HFF-Myc (cell line): Measurements from ENCODE around the gene CFAP410.
A peak's percentile ranks its signal among the peaks of the same experiment; 100 is the strongest.

Experiments used
- DNase-seq: peaks from one replicate; pipeline ENCODE4 v3.0.0-alpha.2; 2011; ENCODE audit warnings: low read depth; ENCODE audit errors: extremely low read depth
- H3K4me3 ChIP-seq: replicated peaks from 2 replicates; pipeline ENCODE4 v1.5.1; 2011; ENCODE audit warnings: low read depth, mild to moderate bottlenecking, control low read depth, low read length
- TF ChIP-seq, protein P1 (sequence below): IDR thresholded peaks from 2 replicates; pipeline ENCODE4 v1.5.1; 2012; ENCODE audit warnings: mild to moderate bottlenecking, low read depth, low read length, control low read depth; ENCODE audit errors: missing control alignments

CFAP410 gene

DNA sequence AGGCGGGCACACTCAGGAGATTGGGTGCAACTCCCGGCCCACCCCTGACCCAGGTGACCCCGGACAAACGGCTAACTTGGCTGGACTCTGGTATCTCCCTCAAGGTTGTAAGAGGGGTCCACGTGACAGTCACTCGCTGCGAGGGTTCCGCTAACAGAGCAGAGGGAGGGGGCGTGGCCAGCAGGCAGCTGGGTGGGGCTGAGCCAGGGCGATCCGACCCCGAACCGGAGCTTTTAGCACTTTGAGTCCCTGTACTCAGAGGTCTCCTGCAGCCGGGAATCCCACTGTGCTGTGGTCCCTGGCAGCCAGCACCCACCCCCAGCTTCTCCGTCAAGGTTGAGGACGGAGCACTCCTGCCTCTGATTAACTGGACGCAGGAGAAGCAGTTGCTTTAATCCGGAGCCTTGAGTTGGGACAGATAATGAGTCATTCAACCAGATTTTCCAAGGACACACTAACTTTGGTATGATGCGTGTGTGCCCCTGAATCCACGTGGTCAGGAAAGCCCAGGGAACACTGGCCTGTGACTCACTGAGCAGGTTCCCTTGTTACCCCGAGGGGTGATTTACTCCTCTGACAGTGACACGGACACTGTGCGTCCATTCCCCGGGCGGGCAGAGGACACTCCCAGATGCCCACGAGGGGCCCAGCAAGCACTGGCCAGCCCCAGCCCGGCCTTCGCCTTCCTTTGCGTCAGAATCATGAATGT is 31.0 kb upstream of the CFAP410 start:
- TF ChIP-seq, protein P1, sequence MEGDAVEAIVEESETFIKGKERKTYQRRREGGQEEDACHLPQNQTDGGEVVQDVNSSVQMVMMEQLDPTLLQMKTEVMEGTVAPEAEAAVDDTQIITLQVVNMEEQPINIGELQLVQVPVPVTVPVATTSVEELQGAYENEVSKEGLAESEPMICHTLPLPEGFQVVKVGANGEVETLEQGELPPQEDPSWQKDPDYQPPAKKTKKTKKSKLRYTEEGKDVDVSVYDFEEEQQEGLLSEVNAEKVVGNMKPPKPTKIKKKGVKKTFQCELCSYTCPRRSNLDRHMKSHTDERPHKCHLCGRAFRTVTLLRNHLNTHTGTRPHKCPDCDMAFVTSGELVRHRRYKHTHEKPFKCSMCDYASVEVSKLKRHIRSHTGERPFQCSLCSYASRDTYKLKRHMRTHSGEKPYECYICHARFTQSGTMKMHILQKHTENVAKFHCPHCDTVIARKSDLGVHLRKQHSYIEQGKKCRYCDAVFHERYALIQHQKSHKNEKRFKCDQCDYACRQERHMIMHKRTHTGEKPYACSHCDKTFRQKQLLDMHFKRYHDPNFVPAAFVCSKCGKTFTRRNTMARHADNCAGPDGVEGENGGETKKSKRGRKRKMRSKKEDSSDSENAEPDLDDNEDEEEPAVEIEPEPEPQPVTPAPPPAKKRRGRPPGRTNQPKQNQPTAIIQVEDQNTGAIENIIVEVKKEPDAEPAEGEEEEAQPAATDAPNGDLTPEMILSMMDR = no peak
- DNase-seq = peak; percentile 29
- H3K4me3 ChIP-seq = no peak overlapping the region

DNA sequence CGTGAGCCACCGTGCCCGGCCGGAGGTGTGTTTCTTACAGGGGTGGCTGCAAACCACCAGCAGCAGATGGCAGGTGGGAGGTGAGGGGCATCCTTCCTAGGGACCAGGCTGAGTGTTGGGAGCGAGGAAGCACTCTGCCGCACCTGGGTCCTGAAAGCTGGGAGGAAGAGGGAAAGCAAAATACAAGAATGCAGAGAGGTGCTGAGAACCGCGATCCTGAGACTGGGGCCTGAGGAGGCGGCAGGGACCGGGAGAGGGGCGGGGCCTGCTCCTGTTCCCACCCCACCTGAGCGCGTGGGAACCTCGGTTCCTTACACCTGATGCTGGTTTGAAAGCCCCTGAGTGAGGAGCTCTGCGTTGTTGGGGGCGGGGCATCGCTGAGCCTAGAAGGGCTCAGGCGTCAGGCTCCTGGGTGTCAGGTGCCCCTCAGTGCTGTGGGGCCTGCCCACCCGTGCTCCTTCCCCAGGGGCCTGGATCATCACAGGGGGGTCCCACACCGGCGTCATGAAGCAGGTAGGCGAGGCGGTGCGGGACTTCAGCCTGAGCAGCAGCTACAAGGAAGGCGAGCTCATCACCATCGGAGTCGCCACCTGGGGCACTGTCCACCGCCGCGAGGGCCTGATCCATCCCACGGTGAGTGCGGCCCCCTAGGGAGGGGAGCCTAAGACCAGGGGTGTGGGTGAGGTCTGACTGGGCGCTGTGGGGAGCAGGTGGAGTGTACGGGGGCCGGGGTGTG is 29.7 kb upstream of the CFAP410 start:
- TF ChIP-seq, protein P1 = no peak
- H3K4me3 ChIP-seq = no peak overlapping the region
- no peak for DNase-seq

DNA sequence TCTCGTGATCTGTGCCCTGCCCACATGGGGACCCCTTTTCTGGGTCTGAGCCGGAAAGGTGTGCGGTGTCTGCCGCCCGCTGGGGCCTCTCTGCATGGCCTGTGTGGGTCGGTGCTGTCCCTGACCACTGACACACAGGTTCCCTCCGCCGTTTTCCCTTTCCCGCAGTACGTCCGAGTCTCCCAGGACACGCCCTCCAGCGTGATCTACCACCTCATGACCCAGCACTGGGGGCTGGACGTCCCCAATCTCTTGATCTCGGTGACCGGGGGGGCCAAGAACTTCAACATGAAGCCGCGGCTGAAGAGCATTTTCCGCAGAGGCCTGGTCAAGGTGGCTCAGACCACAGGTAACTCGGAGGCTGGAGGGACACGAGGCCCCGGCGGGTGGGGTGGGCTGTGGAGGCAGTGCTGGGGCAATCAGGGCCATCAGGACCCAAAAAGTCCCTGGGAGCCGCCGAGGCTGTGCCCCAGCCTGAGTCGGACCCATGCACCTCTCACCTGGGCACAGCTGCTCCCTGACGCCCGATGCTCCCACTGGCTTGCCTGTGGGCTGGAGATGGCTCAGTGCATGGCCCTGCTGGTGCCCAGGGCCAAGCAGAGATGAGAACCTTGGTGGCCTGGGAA is 27.5 kb upstream of the CFAP410 start:
- TF ChIP-seq, protein P1 = no peak
- DNase-seq = no peak

DNA sequence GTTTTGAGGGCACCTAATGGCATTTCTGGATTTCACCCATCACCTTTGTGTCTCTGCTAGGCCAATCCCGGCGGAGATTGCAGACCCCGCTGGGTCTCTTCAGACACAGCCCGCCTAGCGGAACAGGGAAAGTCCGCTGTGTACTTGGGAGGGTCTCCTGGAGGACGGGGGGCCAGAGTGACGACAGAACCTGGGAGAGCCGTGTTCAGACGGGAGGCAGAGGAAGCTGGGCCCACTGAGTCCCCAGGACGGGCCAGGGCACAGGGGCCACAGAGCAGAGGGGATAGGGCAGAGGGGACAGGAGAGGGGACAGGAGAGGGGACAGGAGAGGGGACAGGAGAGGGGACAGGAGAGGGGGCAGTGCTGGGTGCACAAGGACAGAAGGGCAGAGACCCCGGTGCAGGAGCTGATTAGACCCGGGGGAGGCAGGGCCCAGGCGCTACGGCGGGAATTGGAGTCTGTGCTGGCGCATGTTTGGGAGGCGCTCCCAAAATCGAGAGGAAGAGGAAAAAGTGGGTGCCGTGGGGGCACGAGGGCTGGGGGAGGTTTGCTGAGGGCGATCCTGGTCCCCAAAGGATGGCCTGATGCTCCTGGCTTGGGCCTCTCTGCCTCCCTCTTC is 26.9 kb upstream of the CFAP410 start:
- TF ChIP-seq, protein P1 = no peak
- no peak for DNase-seq
- no peak overlapping the region for H3K4me3 ChIP-seq

More for the DNA sequence above, 27.5 kb upstream of the CFAP410 start:
- no peak overlapping the region for H3K4me3 ChIP-seq

DNA sequence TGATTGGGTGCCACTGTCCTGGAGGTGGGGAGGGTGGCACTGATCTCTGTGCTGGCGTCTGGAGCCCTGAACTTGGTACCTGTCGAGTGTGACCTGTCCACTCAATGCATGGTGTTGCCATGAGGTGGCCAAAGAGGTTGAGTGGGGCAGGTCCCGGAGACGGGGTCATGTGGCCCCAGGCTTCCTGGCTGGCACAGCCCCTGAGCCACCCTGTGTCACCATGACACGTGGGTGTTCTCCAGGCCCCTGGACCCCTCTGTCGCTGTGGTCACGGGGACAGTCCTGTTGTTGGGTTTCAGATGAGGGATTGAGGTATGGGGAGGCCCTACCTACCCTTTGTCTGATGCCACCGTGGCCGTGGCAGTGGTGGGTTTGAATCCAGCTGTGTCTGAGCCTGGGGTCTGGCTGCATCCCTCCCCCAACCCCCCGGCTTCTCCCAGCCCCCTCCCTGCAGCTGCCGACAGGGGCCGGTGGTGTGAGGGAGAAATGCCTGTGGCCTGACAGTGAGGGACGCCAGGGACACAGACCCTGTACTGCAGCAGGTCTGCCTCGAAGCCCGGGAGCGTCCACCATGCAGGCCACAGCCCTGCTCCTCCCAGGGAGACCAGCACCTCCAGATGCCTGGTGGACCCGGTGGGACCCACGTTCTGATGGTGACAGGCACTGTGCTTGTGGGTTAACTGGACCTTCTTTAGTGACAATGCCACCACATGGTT is 26.2 kb upstream of the CFAP410 start:
- DNase-seq = no peak
- no peak overlapping the region for H3K4me3 ChIP-seq
- TF ChIP-seq, protein P1 = no peak

DNA sequence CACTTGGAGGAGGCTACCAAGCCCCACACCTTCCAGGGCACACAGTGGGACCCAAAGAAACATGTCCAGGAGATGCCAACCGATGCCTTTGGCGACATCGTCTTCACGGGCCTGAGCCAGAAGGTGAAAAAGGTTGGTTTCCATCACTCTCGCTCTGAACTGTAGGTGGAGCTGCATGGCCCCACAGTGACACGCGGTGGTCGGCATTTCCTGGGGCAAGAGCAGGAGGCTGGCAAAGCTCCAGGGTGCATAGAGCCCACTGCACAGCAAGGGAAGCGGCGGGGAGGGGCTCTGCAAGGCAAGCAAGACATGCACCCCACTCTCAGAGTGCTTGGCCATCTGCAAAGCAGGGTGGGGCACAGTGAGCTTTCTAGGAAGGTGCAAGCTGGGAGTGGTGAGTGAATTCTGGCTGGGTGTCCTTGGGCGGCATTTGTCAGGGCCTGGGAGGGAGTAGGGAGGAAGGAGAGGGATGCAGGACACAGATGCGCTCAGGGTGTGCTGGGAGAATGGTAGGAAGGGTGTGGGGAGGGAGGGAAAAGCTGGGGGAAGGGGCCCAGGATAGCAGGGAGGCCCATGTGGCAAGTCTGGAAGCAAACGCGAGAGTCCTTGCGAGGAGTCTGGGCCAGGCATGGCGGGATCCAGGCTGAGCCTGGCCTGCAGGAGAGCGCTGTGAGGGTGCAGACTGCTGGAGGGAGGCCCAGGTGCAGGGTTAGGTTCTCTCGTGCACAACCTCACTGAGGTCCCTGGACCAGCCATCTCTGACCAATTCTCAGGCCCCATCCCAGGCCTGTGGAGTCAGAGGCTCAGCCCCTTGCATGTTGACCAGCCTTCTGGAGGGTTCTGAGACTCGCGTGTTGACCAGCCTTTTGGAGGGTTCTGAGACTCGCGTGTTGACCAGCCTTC is 25.2 kb upstream of the CFAP410 start:
- TF ChIP-seq, protein P1 = no peak
- DNase-seq = no peak
- no peak overlapping the region for H3K4me3 ChIP-seq
